ENCODE data around the gene TMEM174.

TMEM174 gene

DNA sequence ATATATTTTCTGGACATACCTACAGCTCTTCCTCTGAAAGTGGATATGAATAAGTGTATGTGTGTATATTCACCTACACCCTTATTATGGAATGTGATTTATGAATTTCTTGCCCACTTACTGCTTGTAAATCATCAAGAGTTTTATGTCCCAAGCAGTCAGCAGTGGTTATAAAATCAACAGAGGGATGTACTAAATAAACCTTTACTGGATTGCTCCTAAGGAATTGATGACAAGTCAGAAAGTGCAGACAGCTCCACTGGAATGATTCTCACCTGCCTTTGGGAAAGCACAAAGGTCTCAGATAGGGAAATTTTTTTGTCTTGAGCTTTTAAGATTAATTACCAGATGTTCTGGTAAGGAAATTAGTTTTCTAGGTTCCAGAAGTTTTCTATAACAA is 9.3 kb downstream of the TMEM174 start:
- peaks cover 12% of the 10 kb centered on the region for H3K9me3 Mint-ChIP-seq
- H3K4me1 Mint-ChIP-seq = peaks cover 28% of the 10 kb centered on the region
- H3K36me3 Mint-ChIP-seq (ENCODE audit: low read depth) = peaks cover 6% of the 10 kb centered on the region
- TF ChIP-seq, protein P1, sequence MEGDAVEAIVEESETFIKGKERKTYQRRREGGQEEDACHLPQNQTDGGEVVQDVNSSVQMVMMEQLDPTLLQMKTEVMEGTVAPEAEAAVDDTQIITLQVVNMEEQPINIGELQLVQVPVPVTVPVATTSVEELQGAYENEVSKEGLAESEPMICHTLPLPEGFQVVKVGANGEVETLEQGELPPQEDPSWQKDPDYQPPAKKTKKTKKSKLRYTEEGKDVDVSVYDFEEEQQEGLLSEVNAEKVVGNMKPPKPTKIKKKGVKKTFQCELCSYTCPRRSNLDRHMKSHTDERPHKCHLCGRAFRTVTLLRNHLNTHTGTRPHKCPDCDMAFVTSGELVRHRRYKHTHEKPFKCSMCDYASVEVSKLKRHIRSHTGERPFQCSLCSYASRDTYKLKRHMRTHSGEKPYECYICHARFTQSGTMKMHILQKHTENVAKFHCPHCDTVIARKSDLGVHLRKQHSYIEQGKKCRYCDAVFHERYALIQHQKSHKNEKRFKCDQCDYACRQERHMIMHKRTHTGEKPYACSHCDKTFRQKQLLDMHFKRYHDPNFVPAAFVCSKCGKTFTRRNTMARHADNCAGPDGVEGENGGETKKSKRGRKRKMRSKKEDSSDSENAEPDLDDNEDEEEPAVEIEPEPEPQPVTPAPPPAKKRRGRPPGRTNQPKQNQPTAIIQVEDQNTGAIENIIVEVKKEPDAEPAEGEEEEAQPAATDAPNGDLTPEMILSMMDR (IDR thresholded peaks at IDR 0.05) = no peak
- H3K4me3 Mint-ChIP-seq = no peak overlapping the region
- H3K27me3 Mint-ChIP-seq (ENCODE audit: low read depth, poor library complexity) = no peaks in the 10 kb centered on the region
- no peak overlapping the region for H3K27ac Mint-ChIP-seq
- DNase-seq = no peak

DNA sequence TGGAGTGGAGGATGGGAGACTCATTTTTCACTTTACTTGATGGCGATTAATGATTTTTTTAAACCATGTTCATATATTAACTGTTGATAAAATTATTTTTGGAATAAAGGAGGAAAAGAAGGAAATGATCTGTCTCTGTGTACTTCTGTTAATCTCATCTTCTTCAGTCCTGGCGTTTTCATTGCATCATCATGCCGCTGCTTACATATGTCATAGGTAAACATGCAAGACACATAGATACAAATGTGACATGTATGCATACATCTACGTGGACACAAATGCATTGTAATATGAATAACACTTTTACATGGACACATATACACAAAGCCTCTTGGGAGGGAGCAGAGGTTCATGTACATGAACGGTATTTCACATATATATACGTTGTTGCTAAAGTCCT is 10.0 kb downstream of the TMEM174 start:
- no peaks in the 10 kb centered on the region for H3K27me3 Mint-ChIP-seq (ENCODE audit: low read depth, poor library complexity)
- DNase-seq = no peak
- H3K4me1 Mint-ChIP-seq = peaks cover 35% of the 10 kb centered on the region
- TF ChIP-seq, protein P1 (IDR thresholded peaks at IDR 0.05) = no peak
- peak overlapping the region; percentile 48 for H3K4me3 Mint-ChIP-seq
- H3K27ac Mint-ChIP-seq = peak overlapping the region; percentile 41
- H3K9me3 Mint-ChIP-seq = peaks cover 12% of the 10 kb centered on the region
- peaks cover 6% of the 10 kb centered on the region for H3K36me3 Mint-ChIP-seq (ENCODE audit: low read depth)

DNA sequence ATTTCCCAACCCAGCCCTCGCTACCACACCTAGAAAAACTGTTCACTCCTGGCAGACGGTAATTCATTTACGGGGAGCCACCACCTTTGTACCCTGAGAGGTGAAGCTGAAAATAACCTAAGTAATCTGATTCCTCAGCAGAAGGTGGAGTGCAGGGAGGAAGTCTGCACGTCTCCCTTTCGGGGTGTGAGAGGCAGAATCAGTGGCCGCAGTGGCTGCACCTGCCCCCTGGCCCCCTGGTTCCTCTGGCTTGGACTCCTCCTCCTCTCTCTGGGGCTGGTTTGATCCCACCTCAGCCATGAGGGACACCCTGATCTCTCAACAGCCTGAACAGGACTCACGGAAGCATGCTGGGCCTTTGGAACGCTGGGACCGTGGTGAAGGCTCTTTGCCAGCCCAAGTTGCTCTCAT is 10.5 kb downstream of the TMEM174 start:
- H3K27ac Mint-ChIP-seq = peak overlapping the region; percentile 67
- TF ChIP-seq, protein P1 (IDR thresholded peaks at IDR 0.05) = no peak
- H3K9me3 Mint-ChIP-seq = peaks cover 12% of the 10 kb centered on the region
- no peaks in the 10 kb centered on the region for H3K27me3 Mint-ChIP-seq (ENCODE audit: low read depth, poor library complexity)
- peak overlapping the region; percentile 48 for H3K4me3 Mint-ChIP-seq
- peaks cover 6% of the 10 kb centered on the region for H3K36me3 Mint-ChIP-seq (ENCODE audit: low read depth)
- H3K4me1 Mint-ChIP-seq = peaks cover 37% of the 10 kb centered on the region
- no peak for DNase-seq

DNA sequence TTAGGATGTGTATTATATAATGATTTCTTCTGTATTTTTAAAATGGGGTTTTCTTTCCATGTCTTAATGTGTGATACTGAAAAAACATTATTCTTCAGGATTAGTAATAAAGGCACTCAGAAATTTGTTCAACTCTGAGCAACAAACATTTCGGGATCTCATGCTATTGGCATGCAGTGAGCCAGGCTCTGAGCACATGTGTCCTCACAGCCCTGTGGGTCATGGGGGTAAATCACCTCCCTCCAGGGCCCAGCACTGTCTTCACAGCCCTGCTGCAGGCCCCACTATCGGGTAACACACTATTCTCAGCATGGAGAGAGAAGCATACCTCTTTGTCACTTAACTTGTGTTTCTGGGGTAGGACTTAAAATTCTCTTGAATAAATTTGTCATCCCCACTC is 14.0 kb downstream of the TMEM174 start:
- H3K27me3 Mint-ChIP-seq (ENCODE audit: low read depth, poor library complexity) = no peaks in the 10 kb centered on the region
- H3K36me3 Mint-ChIP-seq (ENCODE audit: low read depth) = peaks cover 6% of the 10 kb centered on the region
- peaks cover 12% of the 10 kb centered on the region for H3K9me3 Mint-ChIP-seq
- peaks cover 70% of the 10 kb centered on the region for H3K4me1 Mint-ChIP-seq
- no peak for DNase-seq
- H3K4me3 Mint-ChIP-seq = no peak overlapping the region
- H3K27ac Mint-ChIP-seq = no peak overlapping the region
- TF ChIP-seq, protein P1 (IDR thresholded peaks at IDR 0.05) = no peak

DNA sequence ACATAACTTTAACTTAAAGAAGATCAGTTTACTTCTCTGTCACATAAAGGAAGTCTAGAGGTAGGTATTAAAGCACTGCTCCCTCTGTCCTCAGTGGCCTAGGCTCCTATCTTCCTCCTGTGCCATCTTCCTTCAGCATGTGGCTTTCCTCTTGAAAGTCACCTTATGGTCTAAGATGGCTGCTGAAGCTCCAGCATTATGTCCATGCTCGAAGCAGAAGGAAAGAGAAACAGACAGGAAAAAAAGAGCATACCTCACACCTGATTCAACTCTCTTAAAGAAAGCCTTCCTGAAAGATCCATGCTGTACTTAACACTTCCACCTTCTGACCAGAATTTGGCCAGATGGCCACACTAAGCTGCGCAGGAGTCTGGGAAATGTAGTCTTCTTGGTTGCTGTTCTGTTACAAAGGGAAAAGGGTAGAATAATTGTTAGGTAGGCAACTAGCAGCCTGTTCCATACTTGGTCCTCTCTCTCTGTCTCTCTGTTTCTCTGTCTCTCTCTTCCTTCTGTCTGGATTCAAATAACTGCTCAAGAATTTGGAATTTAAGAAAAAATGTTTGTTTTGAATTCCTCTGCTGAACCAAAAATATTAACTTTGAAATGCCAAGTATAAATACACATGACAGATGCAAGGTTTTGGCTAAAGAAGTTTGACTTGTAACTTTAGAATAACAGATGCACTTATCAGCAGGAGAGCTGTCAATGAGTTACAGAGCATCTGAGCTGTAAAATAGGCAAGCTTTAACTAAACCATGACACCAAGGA is 16.0 kb downstream of the TMEM174 start:
- Mint-ChIP-seq H3K4me1 (peaks cover 51% of the 10 kb centered on the region), H3K36me3 (ENCODE audit: low read depth) (peaks cover 6% of the 10 kb centered on the region), H3K9me3 (peaks cover 12% of the 10 kb centered on the region), H3K27me3 (ENCODE audit: low read depth, poor library complexity) (no peaks in the 10 kb centered on the region), H3K27ac (peak overlapping the region; percentile 44), H3K4me3 (no peak overlapping the region)
- DNase-seq = no peak
- TF ChIP-seq, protein P1 (IDR thresholded peaks at IDR 0.05) = no peak

DNA sequence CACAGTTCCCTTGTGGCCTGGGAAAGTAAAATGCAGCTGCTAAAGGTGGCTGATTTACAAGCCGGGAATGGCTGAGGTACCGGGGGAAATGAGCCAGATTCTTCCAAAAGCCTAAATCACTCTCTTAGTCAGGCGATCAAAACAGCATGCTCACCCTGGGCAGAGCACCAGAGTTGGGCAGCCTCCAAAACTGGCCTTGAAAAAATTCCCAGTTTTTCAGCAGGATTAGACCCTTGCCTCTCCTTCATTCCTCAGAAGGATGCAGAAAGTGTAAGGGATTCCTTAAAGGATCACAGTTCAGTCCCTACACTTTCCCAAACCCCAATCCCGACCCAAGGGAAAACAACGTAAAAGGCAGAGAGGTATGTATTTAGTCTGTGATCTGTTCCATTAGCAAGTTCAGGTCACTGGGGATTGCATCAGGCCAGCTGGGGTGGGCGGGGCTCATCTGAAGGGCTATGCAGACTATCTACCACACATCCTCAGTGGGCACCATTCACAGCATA is 16.9 kb downstream of the TMEM174 start:
- no peak for DNase-seq
- TF ChIP-seq, protein P1 (IDR thresholded peaks at IDR 0.05) = no peak
- Mint-ChIP-seq H3K9me3 (peaks cover 5% of the 10 kb centered on the region), H3K4me3 (no peak overlapping the region), H3K27ac (peak overlapping the region; percentile 44), H3K4me1 (peaks cover 50% of the 10 kb centered on the region), H3K36me3 (ENCODE audit: low read depth) (no peaks in the 10 kb centered on the region), H3K27me3 (ENCODE audit: low read depth, poor library complexity) (peaks cover 3% of the 10 kb centered on the region)

Data from nephron progenitor cell (in vitro differentiated cells).